ENCODE data around the gene CACNB2. TPM values are rescaled to one million over a fixed set of nuclear protein-coding genes. Genes with fewer than 3 reads are reported as not detected.

CACNB2 gene
- total and polyA plus RNA-seq, 2 of the 13 experiments (the other 11 are each of a cell fraction or from before 2014, with no cell fraction given), result not detected

DNA sequence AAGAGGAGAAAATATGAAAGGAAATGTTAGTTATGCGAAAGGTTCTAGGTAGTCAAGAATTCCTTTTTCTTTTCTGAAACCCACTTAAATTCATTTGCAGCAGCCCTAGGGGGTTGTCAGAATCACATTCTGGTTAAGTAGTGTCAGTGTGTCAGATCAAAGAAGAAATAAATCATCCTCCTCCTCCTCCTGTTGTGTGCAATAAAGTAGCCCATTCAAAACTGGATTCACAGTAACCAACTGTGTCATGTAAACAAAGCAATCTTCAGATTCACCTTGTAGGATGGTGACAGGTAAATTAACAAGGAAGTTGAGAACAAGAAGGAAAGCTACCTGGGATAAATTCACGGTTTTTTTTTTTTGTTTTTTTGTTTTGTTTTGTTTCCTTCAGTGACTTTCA is 383.6 kb downstream of the CACNB2 start:
- intact Hi-C loops (cut with micrococcal nuclease; ENCODE audit: unreplicated experiment) (no loop called here), in situ Hi-C loops (cut with HindIII; ENCODE audit: extremely low pct_ligation_motif_present, low pct_unique_long_range_greater_than_20kb) (no loop called here)
- Histone ChIP-seq H3K4me1 (ENCODE audit: insufficient read depth, low read length) (peaks cover 14% of the 10 kb centered on the region), H3K27me3 (ENCODE audit: control insufficient read depth in 1 of 2, insufficient read depth in 2 of 2, low read length in 2 of 2) (no peaks in the 10 kb centered on the region), H3K4me3 (replicated peaks in 1 of 3; ENCODE audit: insufficient read depth in 1 of 3, low read depth in 2 of 3, low read length in 3 of 3) (no peak overlapping the region), H3K4me2 (ENCODE audit: low read depth, low read length) (no peak overlapping the region), H3K9me3 (ENCODE audit: low read length) (no peaks in the 10 kb centered on the region), H2AFZ (ENCODE audit: low read length) (no peak overlapping the region), H3K79me2 (ENCODE audit: insufficient read depth, low read length) (no peaks in the 10 kb centered on the region), H3K9ac (ENCODE audit: insufficient read depth, low read depth, low read length) (no peak overlapping the region), H4K20me1 (ENCODE audit: insufficient read depth, low read length) (no peaks in the 10 kb centered on the region), H3K36me3 (replicated peaks in 1 of 2; ENCODE audit: control insufficient read depth in 1 of 2, insufficient read depth in 2 of 2, low read length in 2 of 2) (no peaks in the 10 kb centered on the region), H3K27ac (ENCODE audit: extremely low read length, insufficient read depth, low read length) (no peak overlapping the region)
- DNase-seq (ENCODE audit: low spot score) (no peak), FAIRE-seq (no peak), ATAC-seq (no peak)
- CTCF ChIA-PET (ENCODE audit: low intra/inter-chr PET ratio, low total read pairs), result no interaction called here
- WGBS (ENCODE audit: low lambda C conversion rate), result 92% methylated on average over 2 of the region's 2 CpGs
- no TSS peak for BruUV-seq (replicated peaks)
- POLR2A ChIA-PET, result no interaction called here
- no peak for TF ChIP-seq ZNF781 (CRISPR knock-in tag; IDR thresholded peaks at IDR 0.05; ENCODE audit: borderline replicate concordance, not compliant biosample characterization)
- no peak for TF ChIP-seq ZNF362 (CRISPR knock-in tag; IDR thresholded peaks at IDR 0.05; ENCODE audit: borderline replicate concordance)
- TF ChIP-seq, protein P1, sequence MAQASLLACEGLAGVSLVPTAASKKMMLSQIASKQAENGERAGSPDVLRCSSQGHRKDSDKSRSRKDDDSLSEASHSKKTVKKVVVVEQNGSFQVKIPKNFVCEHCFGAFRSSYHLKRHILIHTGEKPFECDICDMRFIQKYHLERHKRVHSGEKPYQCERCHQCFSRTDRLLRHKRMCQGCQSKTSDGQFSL (CRISPR knock-in tag; IDR thresholded peaks at IDR 0.05), result no peak
- TF ChIP-seq TIGD3 (CRISPR knock-in tag; IDR thresholded peaks at IDR 0.05; ENCODE audit: borderline replicate concordance), result no peak
- TF ChIP-seq, protein P2, sequence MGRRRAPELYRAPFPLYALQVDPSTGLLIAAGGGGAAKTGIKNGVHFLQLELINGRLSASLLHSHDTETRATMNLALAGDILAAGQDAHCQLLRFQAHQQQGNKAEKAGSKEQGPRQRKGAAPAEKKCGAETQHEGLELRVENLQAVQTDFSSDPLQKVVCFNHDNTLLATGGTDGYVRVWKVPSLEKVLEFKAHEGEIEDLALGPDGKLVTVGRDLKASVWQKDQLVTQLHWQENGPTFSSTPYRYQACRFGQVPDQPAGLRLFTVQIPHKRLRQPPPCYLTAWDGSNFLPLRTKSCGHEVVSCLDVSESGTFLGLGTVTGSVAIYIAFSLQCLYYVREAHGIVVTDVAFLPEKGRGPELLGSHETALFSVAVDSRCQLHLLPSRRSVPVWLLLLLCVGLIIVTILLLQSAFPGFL (CRISPR knock-in tag; IDR thresholded peaks at IDR 0.05), result no peak
- TF ChIP-seq AGO1 (IDR thresholded peaks at IDR 0.05; ENCODE audit: low read depth, low read length, poor library complexity, severe bottlenecking), result no peak
- TF ChIP-seq, protein P3, sequence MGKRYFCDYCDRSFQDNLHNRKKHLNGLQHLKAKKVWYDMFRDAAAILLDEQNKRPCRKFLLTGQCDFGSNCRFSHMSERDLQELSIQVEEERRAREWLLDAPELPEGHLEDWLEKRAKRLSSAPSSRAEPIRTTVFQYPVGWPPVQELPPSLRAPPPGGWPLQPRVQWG (CRISPR knock-in tag; IDR thresholded peaks at IDR 0.05; ENCODE audit: borderline replicate concordance, low read depth), result no peak
- TF ChIP-seq CHD2 (IDR thresholded peaks at IDR 0.05; ENCODE audit: low read depth, low read length), result no peak
- TF ChIP-seq HNF4G (IDR thresholded peaks at IDR 0.05; ENCODE audit: borderline replicate concordance, low read depth, low read length), result no peak
- TF ChIP-seq HNF4G (CRISPR knock-in tag; IDR thresholded peaks at IDR 0.05; ENCODE audit: borderline replicate concordance, low read depth), result no peak
- TF ChIP-seq HMG20A (CRISPR knock-in tag; IDR thresholded peaks at IDR 0.05; ENCODE audit: borderline replicate concordance), result no peak
- TF ChIP-seq ZKSCAN1 (IDR thresholded peaks at IDR 0.05; ENCODE audit: low read length), result no peak
- no peak for TF ChIP-seq ZNF17 (CRISPR knock-in tag; IDR thresholded peaks at IDR 0.05)
- TF ChIP-seq CENPX (CRISPR knock-in tag; IDR thresholded peaks at IDR 0.05), result no peak
- no peak for TF ChIP-seq KDM2A (CRISPR knock-in tag; IDR thresholded peaks at IDR 0.05; ENCODE audit: borderline replicate concordance, low read depth)
- TF ChIP-seq, protein P4, sequence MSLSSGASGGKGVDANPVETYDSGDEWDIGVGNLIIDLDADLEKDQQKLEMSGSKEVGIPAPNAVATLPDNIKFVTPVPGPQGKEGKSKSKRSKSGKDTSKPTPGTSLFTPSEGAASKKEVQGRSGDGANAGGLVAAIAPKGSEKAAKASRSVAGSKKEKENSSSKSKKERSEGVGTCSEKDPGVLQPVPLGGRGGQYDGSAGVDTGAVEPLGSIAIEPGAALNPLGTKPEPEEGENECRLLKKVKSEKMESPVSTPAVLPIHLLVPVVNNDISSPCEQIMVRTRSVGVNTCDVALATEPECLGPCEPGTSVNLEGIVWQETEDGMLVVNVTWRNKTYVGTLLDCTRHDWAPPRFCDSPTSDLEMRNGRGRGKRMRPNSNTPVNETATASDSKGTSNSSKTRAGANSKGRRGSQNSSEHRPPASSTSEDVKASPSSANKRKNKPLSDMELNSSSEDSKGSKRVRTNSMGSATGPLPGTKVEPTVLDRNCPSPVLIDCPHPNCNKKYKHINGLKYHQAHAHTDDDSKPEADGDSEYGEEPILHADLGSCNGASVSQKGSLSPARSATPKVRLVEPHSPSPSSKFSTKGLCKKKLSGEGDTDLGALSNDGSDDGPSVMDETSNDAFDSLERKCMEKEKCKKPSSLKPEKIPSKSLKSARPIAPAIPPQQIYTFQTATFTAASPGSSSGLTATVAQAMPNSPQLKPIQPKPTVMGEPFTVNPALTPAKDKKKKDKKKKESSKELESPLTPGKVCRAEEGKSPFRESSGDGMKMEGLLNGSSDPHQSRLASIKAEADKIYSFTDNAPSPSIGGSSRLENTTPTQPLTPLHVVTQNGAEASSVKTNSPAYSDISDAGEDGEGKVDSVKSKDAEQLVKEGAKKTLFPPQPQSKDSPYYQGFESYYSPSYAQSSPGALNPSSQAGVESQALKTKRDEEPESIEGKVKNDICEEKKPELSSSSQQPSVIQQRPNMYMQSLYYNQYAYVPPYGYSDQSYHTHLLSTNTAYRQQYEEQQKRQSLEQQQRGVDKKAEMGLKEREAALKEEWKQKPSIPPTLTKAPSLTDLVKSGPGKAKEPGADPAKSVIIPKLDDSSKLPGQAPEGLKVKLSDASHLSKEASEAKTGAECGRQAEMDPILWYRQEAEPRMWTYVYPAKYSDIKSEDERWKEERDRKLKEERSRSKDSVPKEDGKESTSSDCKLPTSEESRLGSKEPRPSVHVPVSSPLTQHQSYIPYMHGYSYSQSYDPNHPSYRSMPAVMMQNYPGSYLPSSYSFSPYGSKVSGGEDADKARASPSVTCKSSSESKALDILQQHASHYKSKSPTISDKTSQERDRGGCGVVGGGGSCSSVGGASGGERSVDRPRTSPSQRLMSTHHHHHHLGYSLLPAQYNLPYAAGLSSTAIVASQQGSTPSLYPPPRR (CRISPR knock-in tag; IDR thresholded peaks at IDR 0.05; ENCODE audit: borderline replicate concordance), result no peak
